Stimulated activated CD8-positive, alpha-beta memory T cell treated with anti-CD3 and anti-CD28 coated beads, Interleukin-4, amount 100 ng/mL, for 1 hour (primary cell): ENCODE results near the gene TCTN3.
"Not testable (repeated sequence)": the region's sequence is repeated elsewhere in the genome, so short reads cannot be mapped to it uniquely, and the experiment has no call there.

Experiments used
- DNase-seq, 2 donors: peaks; one replicate each; pipeline ENCODE4 v3.0.0-alpha.2; 2020; ENCODE audit warnings: low read depth in 2 of 2, low spot score in 1 of 2

TCTN3 gene

DNA sequence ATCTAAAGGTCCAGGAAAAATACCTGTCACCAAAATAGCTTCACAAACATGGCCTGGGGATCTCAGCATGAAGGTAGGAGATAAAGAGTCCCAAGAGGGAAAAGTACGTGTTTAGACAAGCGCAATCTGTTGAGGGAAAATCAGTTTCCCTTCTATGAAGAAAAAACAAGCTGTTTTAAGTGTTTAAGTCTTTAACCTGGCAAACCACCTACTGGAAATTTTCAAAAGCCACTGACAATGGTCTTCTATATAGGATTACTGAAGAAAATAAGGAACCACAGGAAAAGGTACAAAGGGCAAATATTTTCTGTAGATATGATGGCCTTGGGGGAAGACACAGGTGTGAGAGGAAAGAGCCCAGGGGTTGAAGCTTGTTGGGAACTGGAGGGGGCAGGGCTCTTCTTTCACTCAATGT lies 58.4 kb downstream of the TCTN3 start:
- no peak for DNase-seq

DNA sequence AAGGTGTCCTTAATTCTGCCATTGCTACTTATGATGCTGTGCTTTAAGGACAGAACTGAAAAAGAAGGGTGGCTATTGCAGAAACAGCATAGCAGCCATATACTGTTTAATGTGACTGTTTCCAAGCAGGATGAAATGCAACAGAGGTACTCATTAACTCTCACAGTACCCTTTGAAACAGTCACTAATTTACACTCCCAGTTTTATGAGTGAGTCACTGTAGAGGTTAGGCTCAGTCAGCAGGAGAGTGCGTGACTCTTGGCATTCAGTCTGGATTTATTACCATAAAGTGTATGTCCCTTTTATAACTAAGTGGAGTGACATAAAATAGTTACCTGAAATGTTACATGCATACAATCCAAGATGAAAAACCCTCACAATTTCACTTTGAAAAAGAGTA lies 64.9 kb downstream of the TCTN3 start:
- no peak for DNase-seq

DNA sequence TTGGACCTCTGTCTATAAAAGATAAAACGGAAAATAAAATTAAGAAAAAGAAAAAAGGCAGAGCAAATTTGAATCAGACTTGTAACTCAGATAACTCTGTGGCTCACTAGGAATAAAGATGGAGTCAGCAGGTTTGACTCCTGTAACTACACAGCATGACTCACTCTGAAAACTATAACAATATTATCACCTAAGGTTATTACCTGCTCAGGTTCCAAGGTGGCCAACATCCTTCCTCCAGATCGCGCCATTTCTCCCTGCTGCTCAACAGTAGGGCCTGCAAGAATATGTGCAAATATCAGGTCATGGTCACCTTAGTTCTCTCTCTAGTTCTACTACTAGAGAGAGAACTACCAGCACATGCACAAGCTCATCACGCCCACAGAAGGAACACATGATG lies 67.2 kb downstream of the TCTN3 start:
- no peak for DNase-seq

DNA sequence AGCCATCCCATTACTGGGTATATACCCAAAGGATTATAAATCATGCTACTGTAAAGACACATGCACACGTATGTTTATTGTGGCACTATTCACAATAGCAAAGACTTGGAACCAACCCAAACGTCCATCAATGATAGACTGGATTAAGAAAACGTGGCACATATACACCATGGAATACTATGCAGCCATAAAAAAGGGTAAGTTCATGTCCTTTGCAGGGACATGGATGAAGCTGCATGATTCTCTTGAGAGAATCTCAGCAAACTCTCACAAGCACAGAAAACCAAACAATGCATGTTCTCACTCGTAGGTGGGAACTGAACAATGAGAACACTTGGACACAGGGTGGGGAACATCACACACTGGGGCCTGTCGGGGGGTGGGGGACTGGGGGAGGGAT lies 73.3 kb downstream of the TCTN3 start:
- DNase-seq = not testable (repeated sequence)

DNA sequence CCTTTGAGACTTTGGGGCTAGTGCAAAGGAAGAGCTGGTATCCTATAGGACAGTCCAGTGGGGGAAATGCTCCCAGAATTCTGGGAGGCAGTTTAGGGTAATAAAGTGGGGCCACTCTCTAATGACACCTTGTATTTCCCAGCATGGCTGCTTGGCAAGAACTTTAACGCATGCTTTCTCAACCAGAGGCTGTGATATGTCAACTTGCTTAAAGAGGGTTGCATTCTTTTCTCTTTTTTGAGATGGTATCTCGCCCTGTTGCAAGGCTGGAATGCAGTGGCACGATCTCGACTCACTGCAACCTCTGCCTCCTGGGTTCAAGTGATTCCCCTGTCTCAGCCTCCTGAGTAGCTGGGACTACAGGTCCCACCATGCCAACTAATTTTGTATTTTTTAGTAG lies 75.6 kb downstream of the TCTN3 start:
- DNase-seq = no peak

DNA sequence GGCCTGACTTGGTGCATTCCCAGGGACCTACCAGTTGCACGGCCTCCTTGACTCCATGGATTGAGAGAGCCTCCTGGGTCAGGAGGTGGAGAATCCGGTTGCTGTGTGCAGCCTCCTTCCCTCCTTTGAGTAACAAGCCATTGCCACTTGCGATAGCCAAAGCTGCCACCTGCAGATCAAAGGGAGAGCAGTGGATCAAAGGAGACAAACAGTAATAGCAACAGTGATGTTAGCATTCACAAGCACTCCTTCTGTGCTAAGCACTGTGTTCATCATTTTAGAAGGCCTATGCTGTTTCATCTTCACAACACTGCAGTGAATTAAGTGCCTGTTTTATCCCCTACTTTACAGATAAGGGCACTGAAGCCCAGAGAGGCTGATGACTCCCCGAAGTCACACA lies 77.3 kb downstream of the TCTN3 start:
- no peak for DNase-seq
